HepG2 (cell line): ENCODE data around the gene ARHGEF4. TPM values are rescaled to one million over a fixed set of nuclear protein-coding genes. Genes with fewer than 3 reads are reported as not detected.

ENCODE experiments used
- ATAC-seq: fragments of 200-7000 bp; cut with Tn5 transposase; 3 replicates; pipeline ENCODE4 v1.9.1; 2020; ENCODE audit warnings: mild to moderate bottlenecking, moderate library complexity
- BruUV-seq: library from RNA; stranded (reverse); fragments of 400-500 nt; replicated peaks from 2 replicates; lab custom pipeline; 2021; lab: Mats Ljungman, UMichigan
- CTCF ChIA-PET: fragments of 300-600 bp; formaldehyde crosslinking; extraction: SDS; loops from one replicate; lab custom pipeline; 2021; ENCODE audit warnings: low total read pairs, inconsistent platforms, low intra/inter-chr PET ratio; lab: Yijun Ruan, JAX
- POLR2A ChIA-PET: fragments of 350-600 bp; sonication (Branson Sonifier 250); formaldehyde crosslinking; loops from one replicate; lab custom pipeline; 2020; ENCODE audit warnings: antibody characterized with exemption, inconsistent platforms; lab: Yijun Ruan, JAX
- DNase-seq: peaks from one replicate; pipeline ENCODE4 v3.0.0-alpha.2; 2015; ENCODE audit warnings: low spot score
- FAIRE-seq: peaks from 3 replicates; lab custom pipeline; 2011; peaks lifted over from hg19 to GRCh38; lab: Jason Lieb, UNC
- H2AFZ ChIP-seq: one replicate; pipeline ENCODE4 v1.6.1; 2011; ENCODE audit warnings: low read length, inconsistent platforms
- H3K27ac ChIP-seq: fragments of 300-600 bp; 3 replicates; pipeline ENCODE4 v1.8.0; 2011; ENCODE audit warnings: mixed run types, mild to moderate bottlenecking, mixed read lengths, low read length, inconsistent platforms; ENCODE audit not compliant: insufficient read depth; ENCODE audit errors: extremely low read length
- H3K27me3 ChIP-seq, 2 experiments: fragments of 200-600 bp in 1 of 2; 2 replicates in 1 of 2; 3 replicates in 1 of 2; pipeline versions ENCODE4 v1.6.0 to v1.8.0; 2011; ENCODE audit warnings: low read length in 2 of 2, mild to moderate bottlenecking in 2 of 2, moderate library complexity in 2 of 2, inconsistent platforms in 1 of 2; ENCODE audit not compliant: insufficient read depth in 2 of 2, control insufficient read depth in 1 of 2
- H3K36me3 ChIP-seq, 2 experiments: fragments of 200-600 bp in 1 of 2; replicated peaks in 1 of 2; 2 replicates in 1 of 2; 3 replicates in 1 of 2; pipeline versions ENCODE4 v1.5.1 to v1.8.0; 2011; ENCODE audit warnings: low read length in 2 of 2, inconsistent platforms in 1 of 2; ENCODE audit not compliant: insufficient read depth in 2 of 2, control insufficient read depth in 1 of 2
- H3K4me1 ChIP-seq: 2 replicates; pipeline ENCODE4 v1.5.1; 2012; ENCODE audit warnings: low read length, inconsistent platforms; ENCODE audit not compliant: insufficient read depth
- H3K4me2 ChIP-seq: 2 replicates; pipeline ENCODE4 v1.6.0; 2011; ENCODE audit warnings: low read depth, low read length, inconsistent platforms
- H3K4me3 ChIP-seq, 3 experiments: fragments of 200-600 bp in 1 of 3; sonication (generic), shearing (Covaris generic) in 1 of 3; replicated peaks in 1 of 3; 2 replicates each; pipeline ENCODE4 v1.5.1; 2011 to 2016; ENCODE audit warnings: low read length in 3 of 3, inconsistent platforms in 2 of 3, low read depth in 2 of 3, mild to moderate bottlenecking in 2 of 3, control low read depth in 1 of 3, mixed read lengths in 1 of 3; ENCODE audit not compliant: insufficient read depth in 1 of 3
- H3K79me2 ChIP-seq: one replicate; pipeline ENCODE4 v1.6.1; 2011; ENCODE audit warnings: low read length, inconsistent platforms; ENCODE audit not compliant: insufficient read depth
- H3K9ac ChIP-seq: 2 replicates; pipeline ENCODE4 v1.6.0; 2011; ENCODE audit warnings: mild to moderate bottlenecking, low read depth, low read length, inconsistent platforms; ENCODE audit not compliant: insufficient read depth
- H3K9me3 ChIP-seq: 2 replicates; pipeline ENCODE4 v1.5.1; 2012; ENCODE audit warnings: mild to moderate bottlenecking, low read length
- H4K20me1 ChIP-seq: 2 replicates; pipeline ENCODE4 v1.6.0; 2011; ENCODE audit warnings: inconsistent platforms, mild to moderate bottlenecking, low read length, moderate library complexity; ENCODE audit not compliant: insufficient read depth
- BCL6 ChIP-seq: IDR thresholded peaks from 2 replicates; pipeline ENCODE4 v1.6.1; 2016; ENCODE audit warnings: missing genetic modification reagents, missing compliant biosample characterization
- BHLHE40 ChIP-seq: IDR thresholded peaks from 2 replicates; pipeline ENCODE4 v1.6.1; 2011; ENCODE audit warnings: low read length, improper control_type of control experiment
- KAT2B ChIP-seq: fragments of 150-350 bp; IDR thresholded peaks from 2 replicates; pipeline ENCODE4 v1.6.1; 2014; ENCODE audit warnings: low read depth, low read length, borderline replicate concordance
- MAFF ChIP-seq: IDR thresholded peaks from 2 replicates; pipeline ENCODE4 v1.6.1; 2011; ENCODE audit warnings: low read depth, low read length, improper control_type of control experiment
- MAFK ChIP-seq, 2 experiments: IDR thresholded peaks in 1 of 2; conservative IDR thresholded peaks in 1 of 2; 2 replicates each; pipeline ENCODE4 v1.6.1; 2011; ENCODE audit warnings: improper control_type of control experiment in 2 of 2, low read length in 2 of 2
- MIER2 ChIP-seq: IDR thresholded peaks from 2 replicates; pipeline ENCODE4 v1.6.1; 2016; ENCODE audit warnings: missing biosample characterization, missing genetic modification reagents
- MXD4 ChIP-seq: IDR thresholded peaks from 2 replicates; pipeline ENCODE4 v1.6.1; 2016; ENCODE audit warnings: mild to moderate bottlenecking, missing biosample characterization, missing genetic modification reagents
- NFYB ChIP-seq: sonication (generic); formaldehyde crosslinking; IDR thresholded peaks from 2 replicates; pipeline ENCODE4 v1.4.0; 2020; ENCODE audit warnings: missing genetic modification reagents
- NONO ChIP-seq, 2 experiments: fragments of 450-650 bp in 1 of 2; sonication (generic) in 1 of 2; formaldehyde crosslinking in 1 of 2; IDR thresholded peaks in 1 of 2; conservative IDR thresholded peaks in 1 of 2; 2 replicates each; pipeline versions ENCODE4 v1.6.1 to v1.8.0; 2017 to 2022; ENCODE audit warnings: mild to moderate bottlenecking in 1 of 2, missing genetic modification reagents in 1 of 2, moderate library complexity in 1 of 2
- NR2F2 ChIP-seq: IDR thresholded peaks from 2 replicates; pipeline ENCODE4 v1.6.1; 2012; ENCODE audit warnings: low read depth, inconsistent platforms, borderline replicate concordance
- SALL2 ChIP-seq: sonication (generic); formaldehyde crosslinking; IDR thresholded peaks from 2 replicates; pipeline ENCODE4 v1.8.1; 2023; ENCODE audit warnings: mild to moderate bottlenecking, missing genetic modification reagents, inconsistent platforms
- SOX13 ChIP-seq, 3 experiments: fragments of 450-650 bp in 1 of 3; sonication (generic) in 1 of 3; formaldehyde crosslinking in 1 of 3; IDR thresholded peaks in 2 of 3; conservative IDR thresholded peaks in 1 of 3; 2 replicates each; pipeline versions ENCODE4 v1.5.0 to v1.6.1; 2016 to 2020; ENCODE audit warnings: antibody characterized with exemption in 1 of 3, mild to moderate bottlenecking in 1 of 3, missing compliant biosample characterization in 1 of 3, missing genetic modification reagents in 1 of 3, moderate library complexity in 1 of 3
- SOX5 ChIP-seq: IDR thresholded peaks from 2 replicates; pipeline ENCODE4 v1.6.1; 2016; ENCODE audit warnings: borderline replicate concordance
- SOX6 ChIP-seq, 2 experiments: fragments of 450-650 bp in 1 of 2; sonication (generic) in 1 of 2; formaldehyde crosslinking in 1 of 2; IDR thresholded peaks; 2 replicates each; pipeline versions ENCODE4 v1.4.0 to v1.6.1; 2017 to 2020; ENCODE audit warnings: antibody characterized with exemption in 1 of 2, mild to moderate bottlenecking in 1 of 2, missing genetic modification reagents in 1 of 2
- ZNF609 ChIP-seq: sonication (generic); formaldehyde crosslinking; IDR thresholded peaks from 2 replicates; pipeline ENCODE4 v1.4.0; 2020; ENCODE audit warnings: mild to moderate bottlenecking, missing genetic modification reagents, borderline replicate concordance
- WGBS: methylation state at CpG from one replicate; pipeline ENCODE4 v1.1.6; 2017; ENCODE audit warnings: low lambda C conversion rate; 5-methylcytosine and 5-hydroxymethylcytosine counted together
- in situ Hi-C: cut with HindIII; loops from 2 replicates; pipeline ENCODE4 v1.10.0; 2017; ENCODE audit warnings: low pct_unique_long_range_greater_than_20kb; ENCODE audit not compliant: extremely low pct_ligation_motif_present
- intact Hi-C: fragments of 100-400 bp; cut with micrococcal nuclease; formaldehyde crosslinking; loops from one replicate; pipeline ENCODE4 v1.10.0; 2022; ENCODE audit not compliant: unreplicated experiment
- polyA plus RNA-seq, 8 experiments: library from polyadenylated mRNA; depleted of rRNA in 3 of 8; stranded (reverse) in 7 of 8; unstranded in 1 of 8; fragments of >200 nt; fragmentation: Illumina TruSeq in 4 of 8; extraction: Trizol in 4 of 8; gene quantifications; 2 replicates each; pipeline versions ENCODE4 v1.2.1 to v1.2.3, GENCODE V29; 2011 to 2016; ENCODE audit warnings: low read depth in 4 of 8, missing spikeins in 1 of 8, mixed read lengths in 1 of 8; ENCODE audit not compliant: insufficient read depth in 1 of 8
- total RNA-seq, 5 experiments: library from RNA; depleted of rRNA; stranded (reverse); fragments of >200 nt; fragmentation: Illumina TruSeq; extraction: Trizol; gene quantifications; 2 replicates each; pipeline ENCODE4 v1.2.3, GENCODE V29; 2016; ENCODE audit warnings: low read depth in 1 of 5
- TF ChIP-seq, protein P1 (sequence below): sonication (generic); formaldehyde crosslinking; IDR thresholded peaks from 2 replicates; pipeline ENCODE4 v1.5.1; 2020; ENCODE audit warnings: missing genetic modification reagents, mild to moderate bottlenecking, borderline replicate concordance

The ARHGEF4 gene
- total and polyA plus RNA-seq, 2 of the 13 experiments (the other 11 are each of a cell fraction or from before 2014, with no cell fraction given) = 0.11 to 0.13 TPM

GRCh38 chr2:130966775-130967490, 130.2 kb downstream of the ARHGEF4 start:
- no TSS peak for BruUV-seq
- Histone ChIP-seq H3K4me1 (no peaks in the 10 kb centered on the region), H3K27me3 (peaks cover 14 to 51% of the 10 kb centered on the region in 2 experiments; a peak in 4 of 5 replicates), H3K79me2 (no peaks in the 10 kb centered on the region), H2AFZ (no peak overlapping the region), H3K4me3 (no peak overlapping the region), H3K27ac (no peak overlapping the region), H4K20me1 (no peaks in the 10 kb centered on the region), H3K36me3 (no peaks in the 10 kb centered on the region), H3K9me3 (no peaks in the 10 kb centered on the region), H3K4me2 (0 out of 2 replicates have a peak overlapping the region, but pooled peaks have one; percentile 0), H3K9ac (no peak overlapping the region)
- TF ChIP-seq BCL6 (CRISPR knock-in tag) (peak; percentile 75), MAFK (conservative IDR thresholded peaks at IDR 0.05 in 1 of 2, IDR thresholded peaks at IDR 0.05 in 1 of 2; ENCODE audit: low read length in 2 of 2) (peak; percentile 74 to 80), NR2F2 (peak; percentile 27; the same call in 1 of the 2 replicates), NONO (IDR thresholded peaks at IDR 0.05) (no peak), NONO (CRISPR knock-in tag; conservative IDR thresholded peaks at IDR 0.05) (no peak), SOX13 (IDR thresholded peaks at IDR 0.05) (no peak), SOX13 (CRISPR knock-in tag; conservative IDR thresholded peaks at IDR 0.05 in 1 of 2, IDR thresholded peaks at IDR 0.05 in 1 of 2) (peak in 1 of 2 experiments; percentile 58; a peak in 2 of 4 replicates), SOX5 (CRISPR knock-in tag) (0 out of 2 replicates have a peak, but pooled peaks have one; percentile 15), MXD4 (CRISPR knock-in tag) (no peak), KAT2B (peak; percentile 49; the same call in 1 of the 2 replicates), SOX6 (IDR thresholded peaks at IDR 0.05) (no peak), SOX6 (CRISPR knock-in tag; IDR thresholded peaks at IDR 0.05) (peak; percentile 62), SALL2 (CRISPR knock-in tag) (no peak), MIER2 (CRISPR knock-in tag) (no peak), ZNF609 (no peak), BHLHE40 (no peak), NFYB (CRISPR knock-in tag) (no peak), MAFF (peak; percentile 64)
- TF ChIP-seq, protein P1, sequence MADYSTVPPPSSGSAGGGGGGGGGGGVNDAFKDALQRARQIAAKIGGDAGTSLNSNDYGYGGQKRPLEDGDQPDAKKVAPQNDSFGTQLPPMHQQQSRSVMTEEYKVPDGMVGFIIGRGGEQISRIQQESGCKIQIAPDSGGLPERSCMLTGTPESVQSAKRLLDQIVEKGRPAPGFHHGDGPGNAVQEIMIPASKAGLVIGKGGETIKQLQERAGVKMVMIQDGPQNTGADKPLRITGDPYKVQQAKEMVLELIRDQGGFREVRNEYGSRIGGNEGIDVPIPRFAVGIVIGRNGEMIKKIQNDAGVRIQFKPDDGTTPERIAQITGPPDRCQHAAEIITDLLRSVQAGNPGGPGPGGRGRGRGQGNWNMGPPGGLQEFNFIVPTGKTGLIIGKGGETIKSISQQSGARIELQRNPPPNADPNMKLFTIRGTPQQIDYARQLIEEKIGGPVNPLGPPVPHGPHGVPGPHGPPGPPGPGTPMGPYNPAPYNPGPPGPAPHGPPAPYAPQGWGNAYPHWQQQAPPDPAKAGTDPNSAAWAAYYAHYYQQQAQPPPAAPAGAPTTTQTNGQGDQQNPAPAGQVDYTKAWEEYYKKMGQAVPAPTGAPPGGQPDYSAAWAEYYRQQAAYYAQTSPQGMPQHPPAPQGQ = no peak
- POLR2A ChIA-PET = no interaction called here
- WGBS = 17% methylated on average over 14 of the region's 14 CpGs
- in situ Hi-C loops = no loop called here
- DNase-seq (no peak), ATAC-seq (peak; percentile 34), FAIRE-seq (peak; percentile 8)
- CTCF ChIA-PET = no interaction called here
- intact Hi-C loops = no loop called here
